Measurements from ENCODE around the gene SLC9A9. TPM values are rescaled to one million over a fixed set of nuclear protein-coding genes. Genes with fewer than 3 reads are reported as not detected.
A peak's percentile ranks its signal among the peaks of the same experiment; 100 is the strongest.
"Not testable (repeated sequence)": the region's sequence is repeated elsewhere in the genome, so short reads cannot be mapped to it uniquely, and the experiment has no call there.

SLC9A9 gene
- total RNA-seq, 2 donors from 2014 or later: 23.6 to 31.0 TPM

- intact Hi-C loops (cut with DNase I): no loop called here
- peak; percentile 15 for DNase-seq (ENCODE audit: low spot score)
- TF ChIP-seq POLR2A (IDR thresholded peaks at IDR 0.05): no peak
- TF ChIP-seq CTCF (IDR thresholded peaks at IDR 0.05): no peak
- no peak for TF ChIP-seq POLR2AphosphoS5 (IDR thresholded peaks at IDR 0.05)
- H3K27me3 ChIP-seq (replicated peaks; ENCODE audit: insufficient read depth): no peaks in the 10 kb centered on the region
- H3K27ac ChIP-seq: no peak overlapping the region
- H3K4me1 ChIP-seq (replicated peaks): no peaks in the 10 kb centered on the region
- H3K36me3 ChIP-seq: no peaks in the 10 kb centered on the region
- H3K9me3 ChIP-seq: no peaks in the 10 kb centered on the region
- no peak overlapping the region for H3K4me3 ChIP-seq
- 6% methylated on average over 5 of the region's 5 CpGs for WGBS
These were observed 319.2 kb downstream of the SLC9A9 start for GRCh38 chr3:143529018-143529478.

GRCh38 chr3:143526011-143526545 is 322.2 kb downstream of the SLC9A9 start:
- no peaks in the 10 kb centered on the region for H3K9me3 ChIP-seq
- intact Hi-C loops (cut with DNase I): no loop called here
- H3K27ac ChIP-seq: no peak overlapping the region
- no peak for DNase-seq (ENCODE audit: low spot score)
- TF ChIP-seq CTCF (IDR thresholded peaks at IDR 0.05): no peak
- TF ChIP-seq POLR2AphosphoS5 (IDR thresholded peaks at IDR 0.05): no peak
- TF ChIP-seq POLR2A (IDR thresholded peaks at IDR 0.05): no peak
- H3K36me3 ChIP-seq: no peaks in the 10 kb centered on the region
- H3K4me1 ChIP-seq (replicated peaks): no peaks in the 10 kb centered on the region
- H3K4me3 ChIP-seq: no peak overlapping the region
- 80% methylated on average over 1 of the region's 1 CpG for WGBS
- no peaks in the 10 kb centered on the region for H3K27me3 ChIP-seq (replicated peaks; ENCODE audit: insufficient read depth)

GRCh38 chr3:143525408-143525807 is 322.9 kb downstream of the SLC9A9 start:
- Histone ChIP-seq H3K27ac (no peak overlapping the region), H3K4me1 (replicated peaks) (no peaks in the 10 kb centered on the region), H3K4me3 (no peak overlapping the region), H3K9me3 (no peaks in the 10 kb centered on the region), H3K27me3 (replicated peaks; ENCODE audit: insufficient read depth) (no peaks in the 10 kb centered on the region), H3K36me3 (no peaks in the 10 kb centered on the region)
- WGBS: 94% methylated on average over 2 of the region's 2 CpGs
- TF ChIP-seq POLR2AphosphoS5 (IDR thresholded peaks at IDR 0.05) (no peak), POLR2A (IDR thresholded peaks at IDR 0.05) (no peak), CTCF (IDR thresholded peaks at IDR 0.05) (no peak)
- intact Hi-C loops (cut with DNase I): no loop called here
- DNase-seq (ENCODE audit: low spot score): no peak

- Histone ChIP-seq H3K36me3 (no peaks in the 10 kb centered on the region), H3K4me1 (replicated peaks) (no peaks in the 10 kb centered on the region), H3K4me3 (no peak overlapping the region), H3K27ac (no peak overlapping the region), H3K9me3 (no peaks in the 10 kb centered on the region), H3K27me3 (replicated peaks; ENCODE audit: insufficient read depth) (no peaks in the 10 kb centered on the region)
- 94% methylated on average over 2 of the region's 2 CpGs for whole genome bisulfite sequencing
- no peak for DNase-seq (ENCODE audit: low spot score)
- TF ChIP-seq POLR2AphosphoS5 (IDR thresholded peaks at IDR 0.05) (no peak), CTCF (IDR thresholded peaks at IDR 0.05) (no peak), POLR2A (IDR thresholded peaks at IDR 0.05) (no peak)
- intact Hi-C loops (cut with DNase I): no loop called here
These were observed 326.5 kb downstream of the SLC9A9 start for GRCh38 chr3:143521803-143522202.

- H3K27ac ChIP-seq; intact Hi-C loops (cut with DNase I); DNase-seq (ENCODE audit: low spot score); H3K4me1 ChIP-seq (replicated peaks); H3K27me3 ChIP-seq (replicated peaks; ENCODE audit: insufficient read depth); H3K4me3 ChIP-seq; H3K36me3 ChIP-seq; H3K9me3 ChIP-seq: not testable (repeated sequence)
- WGBS: 90% methylated on average over 8 of the region's 8 CpGs
These were observed 331.1 kb downstream of the SLC9A9 start for GRCh38 chr3:143517131-143517530.

All from prostate gland (tissue), 2 donors.